T follicular helper cell (primary cell): Measurements from ENCODE around the gene ERGIC1.

ENCODE experiments used
- DNase-seq: peaks from one replicate; pipeline ENCODE4 v3.0.0-alpha.2; 2020; ENCODE audit warnings: low read depth

ERGIC1 gene

DNA sequence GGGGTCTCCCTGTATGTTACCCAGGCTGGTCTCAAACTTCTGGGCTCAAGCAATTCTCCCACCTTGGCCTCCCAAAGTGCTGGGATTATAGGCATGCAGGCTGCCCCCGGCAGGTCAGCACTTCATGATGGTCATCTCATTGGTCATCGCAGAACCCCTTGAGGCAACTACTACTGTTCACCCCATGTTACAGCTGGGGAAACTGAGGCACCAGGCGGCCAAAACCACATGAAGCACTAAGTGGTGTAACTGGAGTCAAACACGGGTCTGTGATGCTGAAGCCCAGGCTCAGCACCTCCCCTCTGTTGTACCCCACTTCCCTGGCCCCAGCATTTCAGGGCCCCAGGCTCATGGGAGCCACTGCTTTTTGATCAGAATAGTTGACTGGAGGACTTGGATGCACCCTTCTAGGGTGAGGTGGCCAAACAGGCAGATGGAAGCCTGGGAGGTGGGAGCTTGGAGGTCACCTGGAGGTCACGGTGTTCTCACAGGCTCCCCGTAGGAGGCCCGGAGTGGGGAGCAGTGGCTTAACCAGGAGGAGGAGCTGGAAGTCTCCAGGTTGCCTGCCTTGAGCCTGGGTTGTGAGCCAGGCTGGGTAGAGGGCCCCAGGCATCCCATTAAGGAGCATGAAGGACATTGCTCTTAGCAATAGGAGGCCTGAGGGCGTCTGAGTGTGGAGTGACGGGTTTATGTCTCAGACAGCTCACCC is 67.9 kb downstream of the ERGIC1 start:
- no peak for DNase-seq

- DNase-seq, result no peak
These were observed 68.7 kb downstream of the ERGIC1 start for GRCh38 chr5:172902497-172903472.

DNA sequence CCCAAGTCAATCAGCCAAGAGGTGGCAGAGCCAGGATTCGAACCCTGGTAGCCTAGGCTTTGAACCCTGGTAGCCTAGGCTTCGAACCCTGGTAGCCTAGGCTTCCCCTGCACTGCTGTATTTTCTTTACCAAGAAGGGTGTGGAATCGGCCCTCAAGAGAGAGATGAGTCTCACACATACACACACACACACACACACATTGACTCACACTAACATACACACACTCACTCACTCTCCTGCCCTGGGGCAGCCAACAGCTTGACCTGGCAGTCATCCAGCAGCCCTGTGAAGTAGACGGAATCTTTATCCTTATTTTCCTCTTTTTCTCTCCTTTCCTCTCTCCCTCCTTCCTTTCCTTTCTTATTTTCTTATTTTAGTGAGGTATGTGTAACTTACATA is 69.7 kb downstream of the ERGIC1 start:
- no peak for DNase-seq

DNA sequence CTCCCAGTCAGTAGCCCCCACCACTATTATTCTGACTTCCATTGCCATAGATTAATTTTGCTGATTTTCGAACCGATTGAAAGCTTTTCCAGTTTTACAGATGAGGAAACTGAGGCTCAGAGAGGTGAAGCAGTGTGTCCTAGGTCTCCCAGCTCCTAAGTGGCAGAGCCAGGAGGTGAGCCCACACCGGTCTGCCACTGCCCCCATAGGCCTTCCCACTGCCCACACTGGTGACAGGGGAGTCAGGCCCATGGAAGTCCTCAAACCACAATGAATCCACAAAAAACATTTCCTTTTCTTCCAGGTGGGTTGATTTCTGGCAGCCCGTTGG is 70.2 kb downstream of the ERGIC1 start:
- no peak for DNase-seq

- DNase-seq, result no peak
These were observed 70.7 kb downstream of the ERGIC1 start for GRCh38 chr5:172904643-172905345.

DNA sequence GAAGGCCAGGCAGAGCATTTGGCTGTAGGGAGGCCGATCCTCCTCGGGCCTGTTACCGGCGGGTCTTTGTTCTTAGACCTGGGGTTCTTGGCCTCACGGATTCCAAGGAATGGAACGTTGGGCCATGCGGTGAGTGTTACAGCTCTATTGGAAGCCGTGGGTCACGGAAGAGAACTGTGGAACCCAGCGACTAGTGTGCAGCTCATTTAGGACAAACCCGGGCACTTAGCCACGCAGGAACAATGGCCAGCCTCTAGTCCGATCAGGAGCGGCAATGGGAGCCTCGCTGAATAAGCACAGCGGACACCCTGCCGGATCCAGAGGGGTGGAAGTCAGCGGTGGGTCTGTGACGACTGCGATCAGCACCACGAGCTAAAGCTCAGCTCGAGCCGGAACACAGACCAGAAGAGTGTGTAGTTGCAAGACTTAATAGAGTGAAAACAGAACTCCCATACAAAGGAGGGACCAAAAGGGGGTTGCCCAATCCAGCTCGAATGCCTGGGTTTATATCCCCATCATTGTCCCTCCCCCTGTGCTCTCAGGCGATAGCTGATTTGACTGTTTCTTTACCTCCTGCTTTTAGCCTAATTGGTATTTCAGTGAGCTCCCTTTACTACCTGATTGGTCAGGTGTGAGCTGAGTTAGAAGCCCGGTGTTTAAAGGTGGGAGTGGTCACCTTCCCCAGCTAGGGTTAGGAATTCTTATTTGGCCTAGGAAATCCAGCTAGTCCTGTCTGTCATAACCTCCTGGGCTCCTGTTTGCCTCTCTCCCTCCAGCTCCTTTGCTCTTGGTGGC is 71.5 kb downstream of the ERGIC1 start:
- no peak for DNase-seq

GRCh38 chr5:172906436-172906835 is 72.4 kb downstream of the ERGIC1 start:
- no peak for DNase-seq

DNA sequence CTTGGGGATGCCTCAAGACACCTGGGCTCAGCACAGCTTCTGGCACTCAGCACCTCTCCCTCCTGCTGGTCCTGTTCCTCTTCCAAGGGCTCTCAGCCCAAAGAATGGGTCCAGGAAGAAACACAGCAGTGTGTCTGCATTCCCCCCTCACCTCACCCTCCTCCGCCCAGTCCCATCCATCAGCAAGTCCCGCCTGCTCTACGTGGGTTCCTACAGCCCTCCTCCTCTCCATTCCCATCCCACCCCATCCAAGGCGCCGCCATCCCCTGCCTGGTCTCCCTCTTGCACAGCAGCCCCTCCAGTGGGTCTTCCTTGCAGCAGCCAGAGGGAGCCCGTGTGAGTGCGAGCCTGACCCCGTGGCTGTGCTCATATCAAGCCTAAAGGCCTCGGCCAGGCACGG is 72.8 kb downstream of the ERGIC1 start:
- no peak for DNase-seq

DNA sequence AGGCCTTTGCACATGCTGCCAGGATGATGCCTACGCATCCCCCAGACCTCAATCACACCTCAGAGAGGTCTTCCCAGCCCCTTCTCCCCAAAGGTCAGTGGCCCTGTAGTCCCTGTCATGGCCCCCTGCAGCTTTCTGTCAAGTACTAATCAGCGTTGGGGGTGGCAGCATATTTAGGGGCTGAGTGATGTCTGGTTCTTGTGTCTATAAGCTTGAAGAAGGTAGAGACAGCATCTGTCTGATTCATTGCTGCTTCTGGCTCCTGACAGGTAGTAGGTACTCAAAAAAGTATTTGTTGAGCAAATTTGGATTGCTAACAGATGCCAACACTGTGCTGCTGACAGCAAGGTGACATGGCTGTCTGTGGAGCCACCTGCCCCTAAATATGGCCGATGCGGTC is 73.6 kb downstream of the ERGIC1 start:
- no peak for DNase-seq

- no peak for DNase-seq
These were observed 74.6 kb downstream of the ERGIC1 start for GRCh38 chr5:172908662-172909061.

DNA sequence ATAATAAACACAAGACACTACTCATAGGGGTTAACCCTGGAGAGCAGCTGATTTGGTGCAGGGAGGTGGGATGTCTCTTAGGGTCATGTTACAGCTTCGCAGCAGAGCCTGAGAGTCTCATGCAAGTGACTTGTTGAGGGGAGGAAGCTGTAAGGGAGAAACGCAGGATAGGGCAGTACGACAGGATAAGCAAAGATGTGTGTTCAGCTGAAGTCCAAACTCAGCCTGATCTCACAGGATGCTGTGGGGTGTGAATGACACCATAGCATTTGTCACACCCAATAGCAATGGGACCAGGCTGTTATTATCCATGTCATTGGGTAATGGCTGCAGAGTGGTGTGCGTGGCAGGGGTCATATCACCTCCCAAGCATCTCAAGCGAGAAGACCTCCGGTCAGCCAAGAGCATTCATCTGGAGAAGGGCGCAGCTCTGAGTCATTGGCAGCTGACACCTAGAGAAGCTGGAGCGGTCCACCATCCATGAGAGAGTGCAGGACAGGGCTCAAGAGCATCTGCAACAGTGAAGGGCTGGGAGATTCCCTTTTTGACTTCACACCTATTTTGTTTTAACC is 76.0 kb downstream of the ERGIC1 start:
- no peak for DNase-seq

GRCh38 chr5:172910828-172911627 is 77.0 kb downstream of the ERGIC1 start:
- no peak for DNase-seq

- no peak for DNase-seq
These were observed 77.5 kb downstream of the ERGIC1 start for GRCh38 chr5:172911628-172911880.

DNA sequence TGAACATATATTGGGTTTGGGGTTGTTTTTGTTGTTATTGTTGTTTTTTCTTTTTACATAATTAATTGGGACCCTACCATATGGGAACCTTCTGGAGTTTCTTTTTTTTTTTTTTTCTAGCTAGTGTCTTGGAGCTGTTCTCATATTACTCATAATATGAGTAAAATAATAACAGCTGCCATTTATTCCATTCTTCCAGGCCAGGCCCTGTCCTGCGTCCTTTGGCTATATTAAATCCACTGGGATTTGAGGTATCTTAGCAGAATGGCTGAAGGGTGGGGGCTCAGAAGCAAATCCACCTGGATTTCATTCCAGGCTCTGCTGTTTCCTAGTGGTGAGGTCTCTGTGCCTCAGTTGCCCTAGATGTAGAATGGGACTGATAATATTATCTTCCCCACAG is 77.9 kb downstream of the ERGIC1 start:
- no peak for DNase-seq

GRCh38 chr5:172913117-172913850 is 79.2 kb downstream of the ERGIC1 start:
- DNase-seq, result no peak

- DNase-seq, result no peak
These were observed 81.5 kb downstream of the ERGIC1 start for GRCh38 chr5:172915514-172915913.

DNA sequence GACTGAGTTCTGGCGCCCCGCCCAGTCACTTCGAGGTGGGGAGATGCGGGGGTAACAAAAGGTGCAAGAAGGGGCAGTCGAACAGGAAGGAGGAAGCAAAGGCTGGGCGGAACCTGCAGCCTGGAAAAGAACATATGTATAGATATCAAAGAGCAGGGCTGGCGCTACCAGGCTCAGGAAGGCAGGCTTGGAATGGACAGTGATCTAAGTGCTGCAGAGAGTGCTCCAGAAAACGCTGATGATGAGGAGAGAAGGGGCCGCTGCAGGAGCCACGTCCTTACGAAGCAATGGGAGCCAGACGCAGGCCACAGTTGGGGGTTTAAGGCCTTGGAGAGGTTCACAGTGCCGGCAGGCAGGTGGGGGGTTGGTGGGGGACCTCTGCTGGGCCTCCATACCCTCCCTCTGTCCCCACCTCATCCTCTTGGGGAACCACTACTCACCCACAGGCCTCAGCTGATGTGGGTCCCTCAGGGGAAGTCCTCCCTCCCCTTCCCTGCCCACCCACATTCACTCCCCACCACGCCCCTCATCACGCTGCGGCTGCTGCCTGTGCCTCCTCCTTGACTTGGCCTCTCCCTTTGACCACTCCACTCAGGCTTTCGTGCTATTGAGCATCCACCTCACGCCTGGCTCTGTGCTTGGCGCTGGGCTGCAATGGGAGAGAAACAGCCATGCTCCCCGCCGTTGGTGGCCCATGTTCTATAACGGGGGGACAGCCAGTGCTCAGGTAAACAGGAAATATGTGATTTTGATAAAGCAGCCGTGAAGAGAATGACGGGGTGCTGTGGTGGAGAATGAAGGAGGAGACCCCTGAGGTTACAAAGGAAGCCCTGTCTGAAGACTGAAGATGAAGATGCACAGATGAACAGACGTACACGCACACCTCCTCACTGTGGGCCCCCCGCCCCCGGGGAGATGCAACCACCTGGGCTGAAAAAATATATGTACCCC is 84.6 kb downstream of the ERGIC1 start:
- no peak for DNase-seq

- DNase-seq, result no peak
These were observed 85.7 kb downstream of the ERGIC1 start for GRCh38 chr5:172919525-172920446.
